Inflammatory macrophage treated with lipopolysaccharide for 4 hours (primary cell): ENCODE data around the gene SNX10.

Experiments
- DNase-seq: peaks from one replicate; pipeline ENCODE4 v3.0.0-alpha.2; 2020

Gene SNX10

DNA sequence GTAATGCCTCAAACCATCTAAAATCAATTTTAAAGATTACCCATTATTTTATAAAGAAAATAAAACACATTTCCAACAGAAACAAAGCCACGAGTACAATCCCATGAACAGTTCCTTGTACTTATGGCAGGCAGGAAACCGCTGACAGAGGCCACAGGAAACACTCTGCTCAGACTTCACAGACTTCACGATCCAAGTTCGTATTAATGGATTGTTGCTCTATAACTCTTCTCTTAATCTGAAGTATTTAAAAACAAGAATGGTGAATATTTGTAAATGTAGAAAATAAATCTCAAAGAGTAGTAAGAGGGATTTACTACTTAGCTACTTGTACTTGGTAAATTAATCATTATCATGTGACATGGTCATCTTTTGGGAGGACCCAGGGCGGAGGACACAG, 78.3 kb downstream of the SNX10 start:
- no peak for DNase-seq

DNA sequence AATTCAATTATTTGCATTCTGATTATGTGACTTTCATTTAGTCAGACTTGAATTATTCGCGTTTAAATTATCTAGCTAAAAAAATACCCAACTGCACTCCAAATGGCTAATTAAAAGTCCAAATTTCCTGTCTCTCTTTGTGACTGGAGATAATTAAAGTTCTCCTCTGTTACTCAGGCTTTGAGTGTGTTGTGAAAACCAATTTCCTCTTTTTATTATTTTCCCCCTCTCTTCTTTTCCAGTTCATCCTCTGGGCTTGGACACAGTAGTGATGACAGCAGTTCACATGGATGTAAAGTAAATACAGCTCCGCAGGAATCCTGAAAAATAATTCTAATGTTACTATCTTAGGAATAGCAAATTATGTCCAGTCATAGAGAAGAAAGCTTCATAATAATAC, 80.6 kb downstream of the SNX10 start:
- no peak for DNase-seq

DNA sequence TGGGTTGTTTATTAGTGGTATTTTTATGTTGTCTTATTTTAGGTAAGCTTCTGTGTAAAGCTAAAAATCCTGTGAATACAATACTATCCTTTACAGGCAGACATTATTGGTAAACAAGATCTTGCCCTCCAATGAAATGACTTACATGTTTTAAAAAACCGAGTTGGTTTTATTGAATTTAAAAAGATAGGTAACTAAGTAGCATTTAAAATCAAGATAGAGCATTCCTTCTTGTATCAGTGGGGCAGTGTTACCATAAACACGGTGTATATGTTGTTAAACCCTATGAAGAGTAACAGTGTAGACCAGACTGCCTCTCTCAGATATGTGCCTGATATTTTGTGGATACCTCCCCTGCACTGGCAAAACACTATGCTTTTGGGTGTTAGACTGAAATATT, 81.0 kb downstream of the SNX10 start:
- no peak for DNase-seq

DNA sequence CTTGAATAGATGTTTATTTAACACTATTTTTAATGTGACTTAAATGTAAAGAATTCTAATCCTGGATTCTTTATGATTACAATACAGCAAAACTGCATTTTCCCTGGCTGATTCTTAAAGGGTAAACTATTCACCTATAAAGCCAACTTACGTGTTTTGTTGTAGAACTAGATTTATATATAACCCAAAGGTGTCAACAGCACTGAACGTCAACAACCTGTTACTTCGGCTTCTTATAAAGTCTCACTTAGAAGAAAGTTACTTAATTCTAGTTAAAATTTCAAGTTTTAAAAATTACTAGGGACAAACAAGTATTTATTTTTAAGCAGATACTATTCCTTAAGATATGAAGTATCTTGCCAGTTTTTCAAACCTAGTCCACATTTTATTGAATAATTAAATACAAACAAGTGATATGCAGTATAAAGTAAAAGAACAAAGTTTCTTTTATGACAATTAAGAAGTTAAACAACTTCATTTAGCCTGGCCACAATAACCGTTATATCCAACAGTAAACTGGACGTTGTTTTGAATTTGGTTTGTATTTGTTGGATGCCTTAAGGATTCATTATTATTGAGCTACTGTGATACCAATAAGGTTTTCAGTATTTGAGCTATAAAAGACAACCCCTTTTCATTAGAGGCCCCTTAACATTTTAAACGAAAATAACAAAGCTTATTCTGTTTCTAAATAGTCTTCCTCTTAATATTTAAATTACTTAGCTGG, 83.1 kb downstream of the SNX10 start:
- no peak for DNase-seq

DNA sequence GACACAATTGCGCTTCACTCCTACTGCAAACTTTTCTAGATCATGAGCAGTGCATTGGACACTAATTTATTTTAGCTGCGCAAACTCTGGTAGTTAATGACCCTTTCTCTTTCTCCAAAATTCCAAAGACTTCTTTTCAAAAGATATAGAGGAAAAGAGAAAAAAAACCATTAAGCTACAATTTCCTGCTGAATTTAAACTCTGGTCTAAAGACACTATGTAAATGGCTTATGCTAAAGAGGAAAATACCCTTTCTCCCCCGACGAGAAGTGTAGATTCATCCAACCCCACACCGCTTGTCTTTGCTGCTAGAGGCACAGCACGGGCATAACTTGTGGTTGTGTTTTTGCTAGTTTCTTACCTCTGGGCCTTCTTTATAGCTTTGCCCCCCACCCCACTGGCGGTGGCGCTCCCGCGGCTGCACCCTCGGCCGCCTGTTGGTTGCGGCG, 84.1 kb downstream of the SNX10 start:
- no peak for DNase-seq

DNA sequence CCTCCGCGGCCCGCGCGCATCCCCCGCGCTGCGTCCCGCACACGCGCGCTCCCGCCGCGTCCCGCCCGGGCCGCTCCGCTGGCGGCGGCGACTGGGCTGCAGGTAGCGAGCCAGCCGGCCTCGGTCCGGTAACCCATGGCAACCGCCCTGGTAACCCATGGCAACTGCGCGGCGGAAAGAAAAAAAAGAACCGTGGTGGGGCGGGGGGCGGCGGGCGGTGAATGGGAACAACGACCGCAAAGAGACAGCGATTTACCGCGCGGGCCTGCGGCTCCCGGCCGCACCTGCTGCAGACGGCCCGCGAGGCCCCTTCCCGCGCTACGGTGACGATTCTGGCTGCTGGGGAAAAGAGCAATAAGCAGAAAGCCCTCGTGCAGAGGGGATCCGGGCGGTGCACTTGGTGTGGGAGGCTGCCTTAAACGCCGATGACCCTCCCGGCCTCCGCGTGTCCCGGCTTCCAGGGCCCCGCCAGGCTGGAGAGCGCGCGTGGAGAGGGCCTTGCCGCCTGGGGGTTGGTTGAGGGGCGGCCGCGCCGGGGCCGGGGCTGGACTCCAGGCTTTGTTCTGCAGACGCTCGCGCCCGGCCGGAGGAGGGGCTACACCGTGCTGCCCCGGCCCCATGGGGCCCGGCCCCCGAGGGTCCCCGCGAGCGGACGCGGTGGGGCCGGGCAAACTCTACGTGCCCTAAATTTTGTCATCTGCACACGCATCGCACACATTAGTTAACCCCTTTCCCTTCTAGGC, 84.7 kb downstream of the SNX10 start:
- DNase-seq: peak; percentile 32

DNA sequence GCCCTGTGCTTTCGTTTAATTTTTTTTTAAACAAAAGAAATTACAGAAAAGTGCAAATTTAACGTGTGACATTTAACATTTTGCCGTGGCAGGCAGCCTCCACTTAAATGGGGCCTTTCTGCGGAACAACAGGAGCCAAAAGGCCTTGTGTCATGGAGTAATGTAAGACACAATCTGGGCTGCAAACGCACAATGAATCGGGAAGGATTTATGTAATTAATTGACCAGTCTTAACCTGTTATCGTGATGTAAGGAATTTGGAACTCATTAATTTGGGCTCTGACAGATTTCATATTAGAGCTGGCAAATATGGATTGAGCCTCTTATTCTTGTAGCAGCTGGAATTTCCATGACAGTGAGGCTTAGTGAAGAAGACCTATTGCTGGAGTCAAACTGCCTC, 86.4 kb downstream of the SNX10 start:
- DNase-seq: no peak

DNA sequence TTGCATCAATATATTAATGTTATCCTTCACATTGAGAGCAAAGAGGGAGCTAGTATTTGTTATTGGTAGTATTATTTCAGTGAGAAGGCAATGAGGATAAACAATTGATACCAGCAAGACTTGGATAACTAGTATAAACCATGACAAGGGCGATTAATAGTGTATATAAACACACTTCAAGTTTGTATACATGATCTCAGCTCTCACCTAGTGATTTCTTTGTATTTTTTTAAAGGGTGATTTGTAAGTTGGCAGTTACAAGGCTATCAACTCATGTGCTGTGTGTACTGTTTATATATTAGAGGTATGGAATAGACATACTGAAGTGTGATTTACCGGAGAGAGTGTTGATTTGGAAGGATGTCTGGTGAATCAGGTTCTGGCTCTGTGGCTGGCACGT, 88.0 kb downstream of the SNX10 start:
- no peak for DNase-seq

DNA sequence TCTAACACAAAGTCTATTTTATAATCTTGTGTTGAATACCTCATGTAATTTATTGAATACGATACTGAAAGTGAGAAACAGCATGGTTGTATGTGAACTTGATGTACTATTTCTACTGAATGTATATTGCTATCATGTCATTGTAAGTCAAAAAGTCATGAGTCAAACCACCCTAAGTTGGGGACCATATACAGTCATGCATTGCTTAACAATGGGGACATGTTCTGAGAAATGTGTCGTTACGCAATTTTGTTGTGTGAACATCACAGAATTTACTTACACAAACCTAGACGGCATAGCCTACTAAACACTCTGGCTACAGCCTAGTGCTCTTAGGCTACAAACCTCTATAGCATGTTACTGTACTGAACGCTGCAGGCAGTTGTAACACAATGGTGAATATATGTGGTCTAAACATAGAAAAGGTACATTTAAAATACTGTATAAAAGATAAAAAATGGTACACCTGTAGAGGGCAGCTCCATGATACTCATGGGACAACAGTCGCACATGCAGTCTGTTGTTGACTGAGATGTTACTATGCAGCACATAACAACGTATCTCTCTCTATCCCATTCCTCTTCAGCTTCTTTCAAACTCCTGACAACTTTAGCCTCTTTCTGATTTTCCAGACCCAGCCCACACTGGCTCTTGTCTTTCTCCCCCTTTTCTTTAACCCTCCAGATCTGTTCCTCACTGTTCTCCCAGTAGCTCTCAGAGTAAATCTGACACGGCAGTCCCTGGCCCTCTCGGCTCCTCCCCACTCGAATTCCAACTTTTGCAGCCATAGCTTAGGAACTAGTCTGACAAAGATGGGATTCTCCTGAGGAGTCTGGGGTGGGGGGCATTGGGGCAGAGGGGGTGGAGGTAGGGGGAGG, 90.1 kb downstream of the SNX10 start:
- DNase-seq: peak; percentile 92

DNA sequence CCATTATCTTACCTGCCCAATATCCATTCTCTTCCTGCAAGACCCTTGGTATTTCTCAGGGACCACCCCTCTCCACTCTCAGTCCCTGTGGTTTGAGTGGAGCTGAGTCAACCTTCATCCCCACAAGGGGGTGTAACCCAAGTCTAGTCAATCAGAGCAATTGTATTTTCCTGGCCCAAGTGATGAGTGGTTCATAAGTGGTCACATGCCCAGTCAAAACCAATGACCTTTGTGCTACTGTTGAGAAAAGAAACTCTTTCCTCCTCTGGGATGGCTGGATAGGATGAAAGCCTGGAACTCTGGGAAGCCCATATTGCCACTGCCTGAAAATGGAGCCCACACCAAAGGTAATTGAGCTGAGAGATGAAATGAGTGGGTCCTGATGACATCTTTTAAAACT, 93.6 kb downstream of the SNX10 start:
- DNase-seq: no peak

DNA sequence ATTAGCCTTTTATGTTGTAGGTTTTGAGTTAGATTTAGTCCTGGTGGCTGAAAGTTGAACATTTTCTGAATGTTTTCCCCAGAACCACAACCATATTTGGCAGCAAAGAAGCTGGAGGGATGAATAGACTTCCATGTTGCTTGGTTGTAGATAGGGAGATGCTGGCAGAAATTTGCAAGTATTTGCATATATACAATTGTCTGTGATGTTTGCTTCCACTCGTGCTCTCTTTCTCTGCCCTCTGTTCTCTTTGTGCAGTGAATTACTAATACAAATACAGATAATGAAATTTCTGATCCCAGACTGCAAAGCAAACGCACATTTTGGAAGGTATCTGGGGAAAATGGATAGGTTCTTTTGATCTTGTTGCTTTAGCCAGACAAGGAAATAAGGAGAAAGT, 96.1 kb downstream of the SNX10 start:
- DNase-seq: no peak

DNA sequence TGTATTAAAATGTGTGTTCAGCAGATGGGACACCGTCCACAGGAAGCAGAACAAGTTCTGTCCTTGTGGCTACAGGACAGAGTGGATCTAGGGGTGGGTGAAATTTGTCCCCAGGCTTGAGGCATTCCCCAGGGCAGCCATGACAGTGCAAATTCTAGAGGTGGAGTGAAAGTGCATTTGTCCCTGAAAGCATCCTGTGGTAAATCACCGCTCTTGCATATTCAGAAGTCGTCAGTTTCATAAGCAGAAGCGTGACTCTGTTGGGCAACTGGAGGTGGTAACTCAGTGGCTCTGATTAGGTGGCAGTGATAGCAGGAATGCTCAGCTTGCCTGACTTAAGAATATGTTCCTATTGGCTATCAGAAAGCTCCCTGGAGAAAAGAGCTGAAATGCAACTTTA, 96.6 kb downstream of the SNX10 start:
- peak; percentile 77 for DNase-seq

DNA sequence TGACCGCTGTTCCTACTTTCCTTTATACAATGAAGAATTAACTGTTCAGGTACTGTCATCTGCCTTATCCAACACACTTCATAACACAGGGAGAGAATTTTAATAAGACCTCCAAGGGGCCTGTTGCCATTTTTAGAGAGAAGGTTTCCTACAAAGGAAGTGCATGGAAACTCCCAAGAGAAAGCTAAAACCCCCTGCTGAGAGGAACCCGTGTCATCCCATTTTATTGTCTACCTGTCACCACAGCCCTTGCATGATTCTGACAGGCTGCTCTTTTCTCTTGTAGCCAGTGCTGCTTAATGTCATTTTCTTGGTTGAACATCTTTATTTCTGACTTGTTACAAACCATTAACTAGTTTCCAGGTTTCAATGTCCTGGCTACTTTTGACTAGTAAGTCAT, 98.4 kb downstream of the SNX10 start:
- no peak for DNase-seq

DNA sequence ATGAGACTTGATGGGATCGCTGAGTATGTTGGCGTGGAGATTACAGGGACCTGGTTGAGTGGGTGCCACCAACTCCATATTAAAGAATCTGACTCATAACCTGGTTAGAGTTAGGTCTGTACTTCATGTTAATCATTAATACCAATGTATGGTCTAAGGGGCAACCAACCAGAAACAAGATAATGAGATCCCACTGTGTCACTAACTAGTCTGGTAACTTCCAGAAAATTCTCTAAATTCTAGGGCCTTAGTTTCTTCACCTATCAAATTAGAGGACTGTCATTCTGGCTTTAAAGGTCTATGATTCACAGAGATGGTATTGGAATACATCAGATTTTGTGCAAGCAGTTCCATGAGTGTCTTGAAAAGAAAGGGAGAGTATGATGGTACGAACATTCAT, 102.2 kb downstream of the SNX10 start:
- DNase-seq: no peak

DNA sequence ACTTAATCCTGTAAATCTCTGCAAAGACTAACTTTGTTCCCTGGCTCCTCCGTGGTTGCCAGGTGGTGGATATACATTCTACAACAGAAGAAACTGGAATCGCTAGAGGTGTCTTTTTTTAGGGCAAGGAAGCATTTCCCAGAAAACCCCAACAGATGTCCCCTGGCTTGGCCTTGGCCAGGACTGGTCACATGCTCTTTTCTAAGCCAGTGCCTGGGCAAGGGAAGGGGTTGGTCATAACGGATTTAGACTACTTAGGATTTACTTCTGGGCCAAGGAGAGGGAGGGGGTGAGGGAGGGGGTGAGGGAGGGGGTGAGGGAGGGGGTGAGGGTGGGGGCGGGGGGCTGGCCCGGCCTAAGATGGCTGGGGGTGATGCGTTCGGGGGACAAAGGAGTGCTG, 105.7 kb downstream of the SNX10 start:
- DNase-seq: no peak

DNA sequence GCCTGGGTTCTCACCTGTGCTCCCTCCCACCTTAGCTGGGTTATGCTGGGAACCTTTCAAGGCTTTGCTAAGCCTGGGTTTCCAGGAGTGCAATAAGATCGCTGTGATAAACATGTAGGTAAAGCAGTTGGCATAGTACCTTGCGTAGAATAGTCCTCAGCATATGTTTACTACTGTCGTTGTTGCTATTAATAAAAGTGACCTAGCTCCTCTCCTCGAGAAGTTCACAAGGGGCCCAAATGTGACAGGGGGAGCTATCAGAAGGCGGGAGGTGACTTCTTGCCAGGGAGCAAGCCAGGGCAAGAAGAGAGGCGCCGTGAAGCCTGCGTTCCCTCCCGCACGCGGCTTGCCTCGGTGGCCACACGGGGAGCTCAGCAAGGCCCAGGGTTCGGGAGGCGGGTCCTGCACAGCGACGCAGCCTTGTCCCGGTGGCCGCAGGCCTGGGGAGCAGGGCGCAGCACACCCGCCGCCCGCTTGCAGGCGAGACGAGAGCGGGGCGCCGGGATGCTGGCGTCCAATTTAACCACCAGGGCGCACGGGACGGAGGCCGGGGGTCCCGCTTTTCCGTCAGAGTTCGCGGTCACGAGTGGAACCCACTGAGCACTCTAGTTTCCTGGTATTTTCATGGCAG, 106.2 kb downstream of the SNX10 start:
- no peak for DNase-seq

DNA sequence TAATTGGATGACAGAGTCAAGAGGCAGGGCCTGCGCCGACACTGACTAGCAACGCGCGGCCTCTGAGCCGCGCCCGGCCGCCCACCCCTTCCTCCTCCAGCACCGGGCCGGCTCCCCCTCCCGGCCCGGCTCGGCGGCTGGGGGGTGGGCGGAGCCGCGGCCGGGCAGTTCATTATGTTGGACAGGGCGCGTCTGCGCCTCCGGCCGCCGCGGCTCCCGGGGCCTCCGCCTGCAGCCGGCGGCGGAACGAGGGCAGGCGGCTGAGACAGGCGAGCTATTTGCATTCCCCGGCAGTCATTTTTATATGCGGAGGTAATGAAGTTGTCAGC, 106.7 kb downstream of the SNX10 start:
- peak; percentile 90 for DNase-seq

DNA sequence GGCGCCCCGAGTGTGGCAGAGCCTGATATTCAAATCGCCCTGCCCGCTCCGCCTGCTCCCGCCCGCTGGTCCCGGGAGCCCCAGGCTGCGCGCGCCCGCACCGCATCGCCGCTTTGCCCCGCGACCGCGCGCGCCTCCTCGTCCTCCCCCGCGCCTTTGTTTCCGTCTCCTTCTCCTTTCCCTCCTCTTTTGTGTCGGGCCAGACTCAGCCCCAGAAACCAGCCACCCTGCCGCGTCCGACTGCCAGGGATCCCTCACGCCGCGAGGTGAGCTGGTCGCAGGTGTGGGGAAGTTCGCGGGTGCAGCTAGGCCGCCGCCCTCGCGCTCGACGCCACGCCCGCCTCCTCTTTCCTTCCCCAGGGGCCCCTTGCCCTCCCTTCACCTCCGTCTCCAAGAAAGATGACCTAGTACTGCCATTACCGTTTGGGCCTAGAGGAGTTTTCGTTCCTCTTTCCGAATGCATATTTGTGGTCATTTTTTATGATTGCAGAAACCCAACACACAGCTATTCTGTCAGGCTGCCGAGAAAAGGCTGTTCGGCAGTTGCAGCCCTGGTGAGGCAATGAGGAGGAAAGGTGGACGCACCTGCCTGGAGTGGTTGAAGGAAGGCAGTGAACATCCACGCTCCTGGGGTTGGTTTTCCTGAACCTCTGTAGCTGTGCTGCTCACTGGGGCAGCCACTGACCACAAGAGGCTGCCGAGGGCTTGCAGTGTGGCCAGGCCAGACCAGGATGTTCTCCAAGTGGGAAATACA, 107.3 kb downstream of the SNX10 start:
- peak; percentile 86 for DNase-seq

DNA sequence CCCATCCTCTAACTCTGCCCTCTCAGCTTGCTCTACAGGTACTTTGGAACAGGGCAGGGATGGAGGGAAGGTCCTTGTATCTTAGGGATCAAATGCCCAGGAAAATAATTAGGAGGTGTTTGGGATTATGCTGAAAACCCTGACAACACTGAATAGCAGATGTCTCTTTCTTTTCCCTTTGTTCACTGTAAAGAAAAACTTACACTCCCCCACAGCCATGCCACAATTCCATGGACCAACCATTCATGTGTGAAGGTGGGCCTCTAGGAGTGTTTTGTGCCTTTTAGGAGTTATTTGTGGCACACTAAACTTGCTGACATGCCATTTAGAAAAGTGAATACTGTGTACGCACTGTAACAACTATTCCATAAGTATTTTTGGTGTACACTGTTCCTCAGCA, 108.1 kb downstream of the SNX10 start:
- no peak for DNase-seq

DNA sequence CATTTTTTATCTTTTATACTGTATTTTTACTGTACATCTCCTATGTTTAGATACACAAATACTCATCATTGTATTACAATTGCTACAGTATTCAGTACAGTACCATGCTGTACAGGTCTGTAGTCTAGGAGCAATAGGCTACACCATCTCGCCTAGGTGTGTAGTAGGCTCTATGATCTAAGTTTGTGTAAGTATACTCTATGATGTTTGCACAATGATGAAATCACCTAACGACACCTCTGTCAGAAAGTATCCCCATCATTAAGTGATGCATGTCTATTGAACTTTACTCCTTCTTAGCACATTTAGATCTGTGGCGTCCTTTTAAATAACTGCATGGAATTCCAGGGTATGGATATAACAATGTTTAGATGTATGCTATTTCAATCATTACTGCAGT, 112.0 kb downstream of the SNX10 start:
- no peak for DNase-seq

DNA sequence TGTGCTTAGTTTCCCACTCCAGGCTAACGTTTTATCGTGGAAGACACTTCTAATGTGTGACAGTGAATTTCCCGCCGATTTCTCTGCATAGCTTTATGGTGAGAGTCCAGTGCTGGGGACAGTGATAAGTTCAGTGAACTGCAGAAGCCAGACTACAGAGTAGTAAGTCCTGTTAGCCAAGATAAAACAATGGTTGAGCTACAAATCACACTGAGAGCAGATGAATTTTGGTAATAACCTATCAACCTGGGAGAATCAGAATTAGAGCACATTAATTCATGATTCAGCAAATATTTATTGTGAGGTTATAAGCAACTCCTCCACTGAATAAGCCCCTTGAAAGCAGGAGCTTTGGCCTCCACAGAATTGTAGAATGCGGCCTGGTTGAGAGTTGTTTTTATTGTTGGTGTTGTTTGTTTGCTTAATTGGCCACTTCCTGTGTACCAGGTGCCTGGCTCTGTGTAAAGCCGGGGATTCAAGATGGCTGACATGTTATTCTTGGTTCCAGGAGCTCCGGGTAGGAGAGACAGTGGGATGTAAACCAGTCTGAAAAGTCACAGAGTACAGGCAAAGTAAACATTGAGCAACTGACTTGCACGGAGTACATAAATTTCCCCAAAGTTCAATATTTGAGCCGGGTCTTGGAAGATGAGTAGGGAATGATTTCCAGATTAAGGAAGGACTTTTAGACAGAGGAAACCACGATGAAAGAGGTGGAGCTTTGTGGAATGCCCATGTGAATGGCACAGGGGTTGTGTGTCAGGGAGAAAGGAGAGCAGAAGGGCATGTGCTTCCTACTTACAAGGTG, 112.7 kb downstream of the SNX10 start:
- DNase-seq: no peak

DNA sequence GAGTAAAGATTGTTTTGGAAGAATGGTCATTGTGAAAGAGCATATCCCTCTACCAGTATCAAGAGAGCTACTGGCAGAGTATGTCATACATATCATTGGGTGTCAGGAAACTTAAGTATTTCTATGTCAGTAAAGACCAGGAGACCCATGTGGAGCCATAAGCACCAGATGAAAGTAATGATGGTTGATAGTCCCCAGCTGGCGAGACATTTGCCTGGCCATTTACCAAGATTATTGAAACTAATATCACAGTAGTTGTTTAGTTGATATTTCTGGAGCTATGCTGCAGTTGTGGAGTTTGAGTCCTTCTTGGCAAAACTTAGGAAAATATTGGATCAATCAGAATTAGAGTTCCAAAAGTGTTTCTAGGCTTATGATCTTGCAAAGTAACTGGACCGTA, 114.8 kb downstream of the SNX10 start:
- no peak for DNase-seq
